Limb (tissue), 2 donors: Measurements from ENCODE around the gene BCAS4.

Experiments used
- DNase-seq, 2 donors: peaks; one replicate each; pipeline ENCODE4 v3.0.0-alpha.2; 2016; ENCODE audit errors: extremely low spot score in 2 of 2

The BCAS4 gene

DNA sequence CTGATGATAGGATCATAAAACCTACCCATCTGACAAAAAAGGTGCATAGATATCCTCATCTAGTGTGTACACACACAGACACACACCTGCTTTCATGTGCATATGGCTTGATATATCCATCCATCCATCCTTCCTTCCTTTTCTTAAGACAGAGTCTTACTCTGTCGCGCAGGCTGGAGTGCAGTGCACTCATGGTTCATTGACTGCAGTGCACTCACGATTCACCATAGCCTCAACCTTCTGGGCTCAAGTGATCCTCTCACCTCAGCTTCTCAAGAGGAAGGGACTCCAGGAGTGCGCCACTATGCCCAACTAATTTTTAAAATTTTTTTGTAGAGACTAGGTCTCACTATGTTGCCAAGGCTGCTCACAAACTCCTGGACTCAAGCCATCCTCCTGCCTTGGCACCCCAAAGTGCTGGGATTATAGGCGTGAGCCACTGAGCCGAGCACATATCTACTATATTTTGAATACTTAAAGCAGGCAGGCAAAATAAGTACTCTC is 109.3 kb downstream of the BCAS4 start:
- no peak for DNase-seq

DNA sequence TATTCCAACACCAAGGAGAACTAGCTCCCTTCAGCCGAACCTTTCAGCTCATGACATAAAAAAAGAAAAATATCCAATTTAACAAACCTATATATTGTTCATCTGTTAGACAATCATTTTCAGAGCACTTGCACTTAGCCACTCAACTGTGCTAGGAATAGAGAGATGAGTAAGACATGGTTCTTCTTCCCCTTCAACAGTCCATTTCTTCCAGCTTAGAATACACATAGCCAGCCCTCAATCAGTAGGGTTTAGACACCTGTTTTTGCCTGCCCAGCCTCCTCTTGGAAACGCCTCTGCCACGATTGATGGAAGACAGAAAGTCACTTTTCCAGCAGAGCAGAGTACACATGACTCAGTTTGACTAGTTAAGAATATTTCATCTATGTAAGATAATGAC is 114.6 kb downstream of the BCAS4 start:
- no peak for DNase-seq

DNA sequence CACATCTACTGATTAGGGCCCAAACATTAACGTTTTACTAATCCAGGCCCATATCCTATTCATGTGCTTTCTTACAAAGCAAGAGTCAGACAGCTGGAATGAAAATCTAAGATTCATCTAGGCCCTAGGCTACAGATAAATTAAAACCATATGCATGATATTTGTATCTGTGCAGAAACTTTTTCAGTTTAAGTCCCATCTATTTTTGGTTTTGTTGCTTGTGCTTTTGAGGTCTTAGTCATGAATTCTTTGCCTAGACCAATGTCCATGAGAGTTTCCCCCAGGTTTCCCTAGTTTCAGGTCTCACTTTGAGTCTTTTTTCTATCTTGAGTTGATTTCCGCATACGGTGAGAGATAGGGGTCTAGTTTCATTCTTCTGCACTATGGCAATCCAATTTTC is 116.2 kb downstream of the BCAS4 start:
- no peak for DNase-seq

DNA sequence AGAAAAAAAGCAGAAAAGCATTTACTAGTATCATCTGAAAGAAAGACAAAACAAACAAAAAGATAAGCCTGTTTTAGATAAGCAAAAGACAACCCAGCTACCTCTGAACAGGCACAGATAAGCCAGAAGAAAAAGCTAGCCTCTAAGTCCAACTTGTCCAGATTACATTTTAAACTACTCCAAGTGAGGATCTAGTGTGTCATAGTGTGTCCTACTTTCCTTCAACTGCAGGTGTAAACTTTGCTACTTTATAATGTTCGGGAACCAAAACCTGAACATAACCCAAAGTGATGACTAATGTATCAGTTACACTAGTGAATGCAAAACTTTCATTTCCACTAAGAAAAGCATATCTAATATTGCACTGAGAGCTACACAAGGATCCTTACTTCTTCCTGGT is 116.9 kb downstream of the BCAS4 start:
- DNase-seq, result no peak

DNA sequence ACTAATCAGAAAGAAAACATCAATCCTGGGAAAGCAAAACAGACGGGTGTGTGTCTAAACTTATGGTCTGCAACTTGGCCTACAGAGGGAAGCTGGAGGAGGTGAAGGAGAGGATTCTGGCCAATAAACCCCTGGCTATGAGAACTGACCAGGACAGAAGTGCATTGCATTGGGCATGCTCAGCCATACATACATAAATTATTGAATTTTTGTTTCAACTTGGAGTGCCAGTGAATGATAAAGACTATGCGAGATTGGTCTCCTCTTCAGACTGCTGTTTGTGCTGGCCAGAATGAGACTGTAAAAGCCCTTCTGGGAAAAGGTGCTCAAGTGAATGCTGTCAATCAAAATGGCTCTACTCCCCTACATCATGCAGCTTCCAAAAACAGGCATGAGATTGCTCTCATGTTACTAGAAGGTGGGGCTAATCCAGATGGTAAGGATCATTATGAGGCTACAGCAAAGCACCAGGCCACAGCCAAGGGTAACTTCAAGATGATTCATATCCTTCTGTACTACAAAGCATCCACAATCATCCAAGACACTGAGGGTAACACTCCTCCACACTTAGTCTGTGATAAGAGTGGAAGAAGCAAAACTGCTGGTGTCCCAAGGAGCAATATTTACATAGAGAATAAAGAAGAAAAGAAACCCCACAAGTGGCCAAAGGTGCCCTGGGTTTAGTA is 119.0 kb downstream of the BCAS4 start:
- DNase-seq, result no peak

DNA sequence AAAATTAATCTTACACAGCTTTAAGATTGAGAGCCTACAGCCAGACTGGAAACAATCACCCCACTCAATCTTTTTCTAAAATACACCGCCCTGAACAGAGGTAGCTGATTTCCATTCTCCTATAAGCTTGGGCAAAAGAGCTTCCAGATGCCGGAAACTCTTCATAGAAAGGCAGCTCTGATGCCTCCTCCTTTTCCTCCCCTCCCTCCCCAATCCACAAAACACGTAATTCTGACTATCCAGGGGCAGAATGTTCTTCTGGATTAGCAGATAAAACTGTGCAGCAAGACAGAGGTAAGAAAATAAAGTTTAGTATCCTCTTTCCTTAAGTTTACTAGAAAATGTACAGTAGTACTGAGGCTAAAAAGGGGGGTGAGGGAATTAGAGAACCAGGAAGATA is 120.6 kb downstream of the BCAS4 start:
- DNase-seq, result no peak

DNA sequence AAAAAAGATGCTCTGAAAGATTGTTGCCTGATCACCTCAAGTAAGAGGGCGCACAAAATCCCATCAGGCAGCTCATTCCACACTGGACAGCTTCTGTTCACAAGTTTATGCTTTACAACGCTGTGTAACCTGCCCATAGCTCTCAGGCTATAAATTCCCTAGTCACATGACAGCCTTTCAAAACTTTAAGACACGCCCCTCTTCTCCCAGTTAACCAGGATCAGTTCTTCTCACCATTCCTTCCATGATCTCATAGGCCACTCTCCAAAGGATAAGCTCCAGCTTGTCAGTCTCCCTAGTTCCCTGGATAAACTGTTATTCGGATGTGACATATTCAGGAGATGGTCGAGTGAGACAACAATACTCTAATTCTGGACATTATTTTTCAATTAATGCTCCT is 121.4 kb downstream of the BCAS4 start:
- no peak for DNase-seq

DNA sequence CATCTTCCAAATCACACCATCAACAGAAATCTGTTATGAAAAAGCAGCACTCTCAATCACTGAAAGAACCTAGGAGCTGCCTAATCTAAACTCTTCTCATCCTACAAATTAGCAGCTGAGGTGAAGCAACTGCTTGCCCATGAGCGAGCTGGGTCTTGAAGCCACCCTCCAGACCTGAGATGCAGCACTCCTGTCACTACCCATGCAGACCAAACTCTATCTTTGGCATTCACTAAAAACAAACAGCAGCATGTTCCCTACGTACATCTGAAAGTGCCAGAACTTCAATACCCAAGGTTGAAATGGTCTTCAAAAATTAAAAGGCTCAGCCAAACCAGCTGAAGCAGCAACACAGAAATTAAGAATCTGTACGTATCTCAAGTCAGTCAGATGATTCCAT is 122.1 kb downstream of the BCAS4 start:
- no peak for DNase-seq

DNA sequence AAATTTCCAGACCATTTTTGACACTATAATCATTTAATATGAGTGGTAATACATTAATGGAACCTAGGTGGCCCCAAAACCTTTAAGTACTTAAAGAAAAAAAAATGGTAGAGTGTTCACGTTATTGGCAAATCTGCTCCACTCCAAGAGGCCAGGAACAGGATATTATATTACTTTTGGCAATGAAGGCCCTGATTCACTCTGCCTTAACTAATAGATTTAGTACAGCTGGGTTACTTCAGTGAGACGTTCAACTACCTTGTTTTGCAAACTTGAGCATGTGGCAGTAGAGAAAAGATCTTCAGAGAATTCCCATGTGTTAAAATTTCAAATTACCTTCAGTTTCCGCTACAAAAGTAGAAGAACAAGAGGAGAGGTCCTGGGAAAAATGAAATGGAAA is 123.5 kb downstream of the BCAS4 start:
- DNase-seq, result no peak

DNA sequence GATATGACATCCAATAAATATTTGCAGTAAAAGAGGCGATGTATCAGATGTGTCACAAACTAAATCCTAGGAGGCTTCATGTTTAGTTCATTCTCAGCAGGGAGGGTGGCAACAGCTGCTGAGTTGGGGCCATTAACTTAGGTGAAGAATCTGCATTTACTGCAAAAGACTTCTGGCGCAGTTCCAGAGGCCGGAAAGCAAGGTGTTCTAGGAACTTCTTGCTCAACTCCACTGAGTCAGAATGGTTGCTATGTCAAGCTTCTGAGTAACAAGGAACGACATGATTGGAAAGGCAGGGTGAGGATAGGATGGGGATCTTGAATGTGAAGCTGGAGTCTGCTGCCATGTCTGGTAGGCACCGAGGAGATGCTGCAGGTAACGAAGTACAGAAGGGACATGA is 124.7 kb downstream of the BCAS4 start:
- DNase-seq, result no peak

DNA sequence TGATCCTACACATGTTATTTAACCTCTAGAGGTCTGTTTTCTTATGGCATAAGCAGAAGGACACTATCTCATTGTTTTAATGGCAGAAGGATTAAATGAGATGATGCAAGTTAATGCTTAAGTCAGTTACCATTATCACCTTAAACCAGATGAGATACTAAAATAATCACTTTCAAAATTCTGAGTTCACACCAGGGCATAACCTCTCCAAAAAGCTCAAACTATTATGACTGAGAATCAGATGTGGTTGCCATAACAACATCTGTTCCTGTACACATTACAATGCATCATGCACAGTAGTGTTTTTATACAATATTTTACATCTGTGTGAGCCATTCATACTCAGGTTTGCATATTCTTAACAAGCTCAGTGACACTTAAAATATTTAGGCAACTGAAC is 126.1 kb downstream of the BCAS4 start:
- DNase-seq, result no peak

DNA sequence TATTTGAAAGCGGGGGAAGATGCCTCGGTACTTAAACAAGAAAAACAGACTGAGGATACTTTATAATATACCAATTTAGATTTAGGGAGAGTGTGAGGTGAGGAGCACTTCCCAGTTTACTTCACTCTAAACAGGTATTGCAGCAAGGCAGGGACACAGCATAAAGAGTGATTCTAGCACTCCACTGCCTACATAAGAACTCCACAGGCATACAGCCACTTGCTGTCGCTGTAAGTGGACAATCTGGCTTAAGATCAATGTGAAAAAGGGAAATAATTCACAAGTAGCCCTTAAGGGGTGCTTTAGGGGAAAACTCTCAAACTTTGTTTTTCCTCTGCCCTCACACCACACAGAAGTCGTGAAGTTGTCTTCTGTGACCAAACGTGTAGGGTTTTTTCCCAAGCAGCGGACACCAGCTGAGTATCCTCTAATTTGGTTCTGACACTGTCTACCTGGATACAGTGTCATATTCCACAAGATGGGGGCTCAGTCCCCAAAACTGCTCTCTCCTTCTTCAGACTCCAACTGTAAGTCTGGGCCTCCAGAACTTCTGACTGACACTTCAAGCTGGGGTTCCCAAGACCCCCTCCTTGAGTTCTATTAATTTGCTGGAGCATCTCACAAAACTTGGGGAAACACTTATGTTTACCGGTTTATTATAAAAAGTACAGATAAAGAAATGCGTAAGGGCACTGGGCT is 127.1 kb downstream of the BCAS4 start:
- DNase-seq, result no peak

DNA sequence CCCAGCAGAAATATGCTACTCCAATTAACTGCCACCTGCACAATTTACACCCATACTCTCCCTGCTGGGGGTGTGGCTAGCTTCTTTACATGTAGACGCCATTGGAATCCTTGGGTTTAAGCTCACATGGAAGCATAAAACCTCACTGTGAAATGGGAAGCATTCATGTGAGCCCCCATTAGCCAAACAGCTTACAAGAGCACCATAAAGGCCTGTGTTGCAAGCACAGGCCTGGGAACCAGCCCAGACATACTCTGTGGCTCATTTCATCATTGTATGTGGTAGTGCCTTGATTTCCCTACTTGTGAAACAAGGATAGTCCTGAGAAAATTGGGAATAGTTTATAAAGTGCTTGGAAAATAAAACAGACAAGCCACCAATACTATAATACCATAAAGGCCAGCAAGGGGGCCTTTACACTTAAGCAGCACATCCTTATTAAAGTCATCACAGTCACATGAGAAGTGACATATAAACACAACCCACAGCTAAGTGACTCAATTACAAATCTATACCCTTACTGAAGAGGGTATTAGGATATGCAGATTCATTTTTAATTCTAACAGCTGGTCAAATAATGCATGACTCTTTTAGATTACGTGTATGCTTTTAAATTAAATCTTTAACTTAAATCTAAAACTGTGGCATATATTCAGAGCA is 129.5 kb downstream of the BCAS4 start:
- DNase-seq, result no peak

DNA sequence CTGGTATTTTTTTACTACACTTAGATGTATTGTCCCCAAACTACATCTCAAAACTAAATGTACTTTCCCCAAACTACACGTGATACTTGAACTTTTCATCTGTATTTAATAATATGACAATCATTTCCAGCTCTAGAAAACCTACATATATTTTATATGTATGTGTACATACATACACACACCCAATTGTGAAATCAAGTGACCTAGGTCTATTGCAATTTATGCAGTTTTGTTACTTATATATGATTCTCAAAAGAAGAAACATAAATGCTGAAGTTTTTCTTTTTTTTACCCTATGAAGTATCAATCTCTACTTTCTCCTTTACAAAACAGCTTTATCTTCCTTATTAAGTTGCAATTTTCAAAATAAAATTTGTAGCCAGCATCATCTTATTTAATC is 131.7 kb downstream of the BCAS4 start:
- no peak for DNase-seq
